H9 (cell line): ENCODE data around the gene CHSY3. TPM values are rescaled to one million over a fixed set of nuclear protein-coding genes. Genes with fewer than 3 reads are reported as not detected.

Experiments used
- DNase-seq: peaks from one replicate; pipeline ENCODE4 v3.0.0-alpha.2; 2017
- H2AFZ ChIP-seq: one replicate; pipeline ENCODE4 v1.6.1; 2013; ENCODE audit warnings: mild to moderate bottlenecking, low read length, control low read depth, moderate library complexity
- H2AK5ac ChIP-seq: 2 replicates; pipeline ENCODE4 v1.6.1; 2013; ENCODE audit warnings: low read length, control low read depth, mixed read lengths; ENCODE audit not compliant: insufficient read length
- H2BK120ac ChIP-seq: one replicate; pipeline ENCODE4 v1.6.1; 2013; ENCODE audit warnings: low read depth, mild to moderate bottlenecking, low read length, control low read depth, inconsistent platforms; ENCODE audit not compliant: poor library complexity, severe bottlenecking
- H2BK12ac ChIP-seq: 2 replicates; pipeline ENCODE4 v1.6.1; 2013; ENCODE audit warnings: low read length, control low read depth, mixed read lengths, low read depth; ENCODE audit not compliant: insufficient read length
- H2BK15ac ChIP-seq: 2 replicates; pipeline ENCODE4 v1.6.1; 2013; ENCODE audit warnings: low read depth, low read length, control low read depth
- H2BK20ac ChIP-seq: one replicate; pipeline ENCODE4 v1.6.1; 2013; ENCODE audit warnings: low read depth, mild to moderate bottlenecking, low read length, control low read depth, inconsistent platforms; ENCODE audit not compliant: poor library complexity, severe bottlenecking
- H2BK5ac ChIP-seq: 2 replicates; pipeline ENCODE4 v1.6.1; 2013; ENCODE audit warnings: low read length, control low read depth, mixed read lengths; ENCODE audit not compliant: insufficient read length
- H3K14ac ChIP-seq: 2 replicates; pipeline ENCODE4 v1.6.1; 2013; ENCODE audit warnings: low read length, control low read depth; ENCODE audit not compliant: insufficient read depth
- H3K18ac ChIP-seq: 2 replicates; pipeline ENCODE4 v1.6.1; 2013; ENCODE audit warnings: low read depth, mild to moderate bottlenecking, mixed read lengths, low read length, control low read depth; ENCODE audit not compliant: insufficient read length
- H3K23ac ChIP-seq: 2 replicates; pipeline ENCODE4 v1.6.1; 2013; ENCODE audit warnings: low read length, control low read depth, mixed read lengths, low read depth; ENCODE audit not compliant: insufficient read length
- H3K23me2 ChIP-seq: 2 replicates; pipeline ENCODE4 v1.6.1; 2013; ENCODE audit warnings: low read depth, mild to moderate bottlenecking, mixed read lengths, low read length, control low read depth; ENCODE audit not compliant: insufficient read length, poor library complexity, severe bottlenecking
- H3K27ac ChIP-seq: 2 replicates; pipeline ENCODE4 v1.5.1; 2013; ENCODE audit warnings: low read length, control low read depth, mixed read lengths, low read depth; ENCODE audit not compliant: insufficient read length
- H3K27me3 ChIP-seq: 2 replicates; pipeline ENCODE4 v1.6.1; 2013; ENCODE audit warnings: low read length, control low read depth, inconsistent platforms; ENCODE audit not compliant: insufficient read depth
- H3K4ac ChIP-seq: 2 replicates; pipeline ENCODE4 v1.6.1; 2013; ENCODE audit warnings: low read depth, mild to moderate bottlenecking, control low read depth, inconsistent platforms, low read length, moderate library complexity
- H3K4me1 ChIP-seq: 2 replicates; pipeline ENCODE4 v1.6.1; 2013; ENCODE audit warnings: low read length, control low read depth, inconsistent platforms; ENCODE audit not compliant: insufficient read depth
- H3K4me2 ChIP-seq: 2 replicates; pipeline ENCODE4 v1.6.1; 2013; ENCODE audit warnings: low read length, control low read depth, mixed read lengths; ENCODE audit not compliant: insufficient read length, insufficient read depth
- H3K56ac ChIP-seq: 2 replicates; pipeline ENCODE4 v1.6.1; 2013; ENCODE audit warnings: low read depth, mild to moderate bottlenecking, mixed read lengths, low read length, control low read depth; ENCODE audit not compliant: insufficient read length
- H3K79me1 ChIP-seq: 2 replicates; pipeline ENCODE4 v1.6.1; 2013; ENCODE audit warnings: low read depth, mild to moderate bottlenecking, moderate library complexity, low read length, control low read depth, inconsistent platforms; ENCODE audit not compliant: insufficient read depth, poor library complexity, severe bottlenecking
- H3K79me2 ChIP-seq: 2 replicates; pipeline ENCODE4 v1.6.1; 2013; ENCODE audit warnings: low read length, control low read depth, inconsistent platforms; ENCODE audit not compliant: insufficient read depth
- H3K9ac ChIP-seq: 2 replicates; pipeline ENCODE4 v1.6.1; 2013; ENCODE audit warnings: low read length, control low read depth, mixed read lengths; ENCODE audit not compliant: insufficient read length; ENCODE audit errors: extremely low read depth
- H3K9me3 ChIP-seq: one replicate; pipeline ENCODE4 v1.6.1; 2013; ENCODE audit warnings: low read depth, low read length, inconsistent platforms; ENCODE audit not compliant: control insufficient read depth
- H3T11ph ChIP-seq: one replicate; pipeline ENCODE4 v1.6.1; 2013; ENCODE audit warnings: mild to moderate bottlenecking, low read length, control low read depth, inconsistent platforms
- H4K20me1 ChIP-seq: one replicate; pipeline ENCODE4 v1.6.1; 2013; ENCODE audit not compliant: control insufficient read depth, insufficient read length, insufficient read depth
- H4K5ac ChIP-seq: 2 replicates; pipeline ENCODE4 v1.6.1; 2013; ENCODE audit warnings: low read depth, mild to moderate bottlenecking, mixed read lengths, low read length, control low read depth; ENCODE audit not compliant: insufficient read length
- H4K8ac ChIP-seq: replicated peaks from 2 replicates; pipeline ENCODE4 v1.6.1; 2013; ENCODE audit warnings: low read length, control low read depth, mixed read lengths, low read depth; ENCODE audit not compliant: insufficient read length
- H4K91ac ChIP-seq: 2 replicates; pipeline ENCODE4 v1.6.1; 2013; ENCODE audit warnings: low read depth, mild to moderate bottlenecking, moderate library complexity, mixed read lengths, low read length, control low read depth; ENCODE audit not compliant: insufficient read length
- H3K27ac Mint-ChIP-seq, 3 experiments: 2 replicates in 2 of 3; 3 replicates in 1 of 3; pipeline ENCODE4 v1.8.0; 2020 to 2021; ENCODE audit warnings: mixed read lengths in 3 of 3, mild to moderate bottlenecking in 1 of 3, moderate library complexity in 1 of 3
- H3K27me3 Mint-ChIP-seq: 2 replicates; pipeline ENCODE4 v1.8.0; 2021; ENCODE audit warnings: low read depth, mild to moderate bottlenecking, moderate library complexity, mixed read lengths
- H3K36me3 Mint-ChIP-seq, 3 experiments: 2 replicates in 2 of 3; 3 replicates in 1 of 3; pipeline ENCODE4 v1.8.0; 2020 to 2021; ENCODE audit warnings: low read depth in 3 of 3, mixed read lengths in 3 of 3; ENCODE audit not compliant: insufficient read depth in 1 of 3
- H3K4me1 Mint-ChIP-seq, 2 experiments: 2 replicates each; pipeline ENCODE4 v1.8.0; 2020; ENCODE audit warnings: mixed read lengths in 2 of 2
- H3K4me3 Mint-ChIP-seq, 2 experiments: 2 replicates in 1 of 2; 3 replicates in 1 of 2; pipeline ENCODE4 v1.8.0; 2020 to 2021; ENCODE audit warnings: mild to moderate bottlenecking in 2 of 2, mixed read lengths in 2 of 2, moderate library complexity in 1 of 2
- H3K9me3 Mint-ChIP-seq, 2 experiments: 2 replicates in 1 of 2; 3 replicates in 1 of 2; pipeline ENCODE4 v1.8.0; 2020; ENCODE audit warnings: mild to moderate bottlenecking in 2 of 2, mixed read lengths in 2 of 2, moderate library complexity in 1 of 2
- CTCF ChIP-seq: fragments of 200-600 bp; sonication (generic); conservative IDR thresholded peaks from 3 replicates; pipeline ENCODE4 v1.8.0; 2021; ENCODE audit warnings: antibody characterized with exemption, mild to moderate bottlenecking
- total RNA-seq: library from RNA; stranded (reverse); gene quantifications from 2 replicates; pipeline ENCODE4 v1.2.1, GENCODE V29; 2021

The CHSY3 gene
- total RNA-seq, 1 experiment from 2014 or later: 0.37 TPM

GRCh38 chr5:130092991-130093390, 188.7 kb downstream of the CHSY3 start:
- Histone ChIP-seq H2AFZ (no peak overlapping the region), H2AK5ac (no peak overlapping the region), H3K27me3 (no peaks in the 10 kb centered on the region), H4K20me1 (no peaks in the 10 kb centered on the region), H3K9me3 (no peaks in the 10 kb centered on the region), H3T11ph (no peak overlapping the region), H4K5ac (no peak overlapping the region), H4K91ac (no peak overlapping the region), H3K4ac (no peak overlapping the region), H3K9ac (no peak overlapping the region), H3K23me2 (no peaks in the 10 kb centered on the region), H2BK15ac (no peak overlapping the region), H3K56ac (no peak overlapping the region), H3K23ac (no peak overlapping the region), H2BK5ac (no peak overlapping the region), H3K79me2 (no peaks in the 10 kb centered on the region), H3K27ac (no peak overlapping the region), H2BK20ac (no peak overlapping the region), H2BK12ac (no peak overlapping the region), H3K4me2 (no peak overlapping the region), H3K14ac (no peak overlapping the region), H2BK120ac (no peak overlapping the region), H3K79me1 (no peaks in the 10 kb centered on the region), H4K8ac (no peak overlapping the region), H3K4me1 (no peaks in the 10 kb centered on the region), H3K18ac (no peak overlapping the region)
- TF ChIP-seq CTCF: no peak
- no peaks in the 10 kb centered on the region; a peak in 1 of 5 replicates for H3K9me3 Mint-ChIP-seq
- peaks cover 0 to 12% of the 10 kb centered on the region in 2 experiments; a peak in 1 of 4 replicates for H3K4me1 Mint-ChIP-seq
- no peaks in the 10 kb centered on the region for H3K27me3 Mint-ChIP-seq
- H3K4me3 Mint-ChIP-seq: no peak overlapping the region
- H3K27ac Mint-ChIP-seq: no peak overlapping the region
- no peaks in the 10 kb centered on the region; a peak in 2 of 7 replicates for H3K36me3 Mint-ChIP-seq
- DNase-seq: no peak
